IPS-11a (cell line): ENCODE measurements around the gene FCER2.

Experiments
- H3K4me3 ChIP-seq: one replicate; pipeline ENCODE4 v1.5.1; 2013; ENCODE audit warnings: low read depth, low read length, control low read depth

Gene FCER2

DNA sequence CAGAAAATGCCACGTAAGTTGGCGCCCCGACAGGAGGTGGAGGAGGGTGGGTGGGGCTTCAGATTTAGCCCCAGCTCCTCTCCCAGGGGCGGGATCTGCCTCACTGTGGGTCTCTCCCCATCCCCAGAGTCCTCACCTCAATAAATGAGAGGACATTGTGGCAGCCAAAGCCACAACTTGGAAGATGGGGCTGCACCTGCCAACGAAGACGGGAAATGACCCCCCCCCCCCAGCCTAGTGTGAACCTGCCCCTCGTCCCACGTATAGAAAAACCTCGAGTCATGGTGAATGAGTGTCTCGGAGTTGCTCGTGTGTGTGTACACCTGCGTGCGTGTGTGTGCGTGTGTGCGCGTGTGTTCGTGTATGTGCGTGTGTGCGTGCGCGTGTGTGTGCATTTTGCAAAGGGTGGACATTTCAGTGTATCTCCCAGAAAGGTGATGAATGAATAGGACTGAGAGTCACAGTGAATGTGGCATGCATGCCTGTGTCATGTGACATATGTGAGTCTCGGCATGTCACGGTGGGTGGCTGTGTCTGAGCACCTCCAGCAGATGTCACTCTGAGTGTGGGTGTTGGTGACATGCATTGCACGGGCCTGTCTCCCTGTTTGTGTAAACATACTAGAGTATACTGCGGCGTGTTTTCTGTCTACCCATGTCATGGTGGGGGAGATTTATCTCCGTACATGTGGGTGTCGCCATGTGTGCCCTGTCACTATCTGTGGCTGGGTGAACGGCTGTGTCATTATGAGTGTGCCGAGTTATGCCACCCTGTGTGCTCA is 22.8 kb downstream of the FCER2 start:
- H3K4me3 ChIP-seq, result no peak overlapping the region

DNA sequence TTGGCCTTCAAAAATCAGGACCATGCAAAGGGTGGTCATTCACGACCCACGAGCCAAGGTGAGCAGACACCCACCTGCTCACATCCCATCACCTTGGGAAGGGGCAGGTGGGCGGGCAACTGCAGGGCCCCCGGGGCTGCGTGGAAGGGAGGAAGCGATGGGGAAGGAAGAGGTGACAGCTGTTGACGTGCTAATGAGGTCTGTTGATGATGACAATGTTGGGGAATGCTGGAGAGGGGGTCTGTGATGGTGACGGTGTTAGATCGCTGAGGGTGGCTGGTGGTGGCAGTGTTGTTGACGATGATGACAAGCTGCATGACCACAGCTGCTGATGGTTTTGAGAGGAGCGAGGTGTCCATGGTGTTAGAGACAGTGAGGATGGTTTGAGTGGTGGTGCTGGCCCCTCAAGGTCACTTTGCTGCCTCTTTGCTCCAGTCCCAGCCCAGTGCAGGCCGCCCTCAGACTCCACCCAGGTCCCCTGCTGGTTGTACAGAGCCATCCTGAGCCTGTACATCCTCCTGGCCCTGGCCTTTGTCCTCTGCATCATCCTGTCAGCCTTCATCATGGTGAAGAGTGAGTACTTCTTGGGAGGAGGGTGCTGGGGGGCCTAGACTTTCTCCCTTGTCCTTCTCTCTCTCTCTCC is 24.1 kb downstream of the FCER2 start:
- no peak overlapping the region for H3K4me3 ChIP-seq

DNA sequence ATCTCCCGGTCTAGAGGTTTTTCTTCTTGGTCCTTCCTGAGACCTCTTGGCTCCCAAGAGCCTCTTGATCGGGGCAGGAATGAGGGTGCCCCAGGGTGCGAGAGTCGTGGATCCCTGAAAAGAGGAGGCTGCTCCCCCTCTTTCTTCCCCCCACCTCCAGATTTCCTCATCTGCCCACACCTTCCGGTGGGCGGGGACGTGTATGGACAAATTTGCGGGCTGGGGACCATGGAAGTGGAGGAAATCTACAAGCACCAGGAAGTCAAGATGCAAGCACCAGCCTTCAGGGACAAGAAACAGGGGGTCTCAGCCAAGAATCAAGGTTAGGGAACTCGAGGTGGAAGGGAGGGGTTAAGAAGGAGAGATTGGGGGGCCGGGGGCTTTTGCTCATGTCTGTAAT is 25.1 kb downstream of the FCER2 start, which contains the start of gene MCEMP1:
TSS of gene MCEMP1 (plus strand) at position 237 of the 400 bp plus-strand sequence. CDS start at position 268, 31 bp downstream.
- H3K4me3 ChIP-seq, result no peak within 1 kb of the TSS

DNA sequence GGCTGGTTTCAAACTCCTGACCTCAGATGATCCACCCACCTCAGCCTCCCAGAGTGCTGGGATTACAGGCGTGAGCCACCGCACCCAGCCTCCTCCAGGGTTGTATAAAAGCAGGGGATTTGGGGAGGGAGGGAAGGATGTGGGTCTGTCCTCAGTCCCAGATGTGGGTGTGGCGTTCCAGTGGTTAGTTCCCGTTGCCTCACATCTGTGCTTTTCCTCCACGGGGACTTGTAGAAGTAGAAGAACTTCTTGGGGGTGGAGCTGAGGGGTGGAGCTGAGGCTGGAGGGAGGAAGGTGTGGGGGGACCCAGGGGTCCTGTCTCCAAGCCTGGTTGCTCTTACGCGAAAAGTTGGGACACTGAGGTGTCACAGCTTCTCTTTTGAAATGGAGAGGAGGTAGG is 25.6 kb downstream of the FCER2 start:
- no peak overlapping the region for H3K4me3 ChIP-seq

DNA sequence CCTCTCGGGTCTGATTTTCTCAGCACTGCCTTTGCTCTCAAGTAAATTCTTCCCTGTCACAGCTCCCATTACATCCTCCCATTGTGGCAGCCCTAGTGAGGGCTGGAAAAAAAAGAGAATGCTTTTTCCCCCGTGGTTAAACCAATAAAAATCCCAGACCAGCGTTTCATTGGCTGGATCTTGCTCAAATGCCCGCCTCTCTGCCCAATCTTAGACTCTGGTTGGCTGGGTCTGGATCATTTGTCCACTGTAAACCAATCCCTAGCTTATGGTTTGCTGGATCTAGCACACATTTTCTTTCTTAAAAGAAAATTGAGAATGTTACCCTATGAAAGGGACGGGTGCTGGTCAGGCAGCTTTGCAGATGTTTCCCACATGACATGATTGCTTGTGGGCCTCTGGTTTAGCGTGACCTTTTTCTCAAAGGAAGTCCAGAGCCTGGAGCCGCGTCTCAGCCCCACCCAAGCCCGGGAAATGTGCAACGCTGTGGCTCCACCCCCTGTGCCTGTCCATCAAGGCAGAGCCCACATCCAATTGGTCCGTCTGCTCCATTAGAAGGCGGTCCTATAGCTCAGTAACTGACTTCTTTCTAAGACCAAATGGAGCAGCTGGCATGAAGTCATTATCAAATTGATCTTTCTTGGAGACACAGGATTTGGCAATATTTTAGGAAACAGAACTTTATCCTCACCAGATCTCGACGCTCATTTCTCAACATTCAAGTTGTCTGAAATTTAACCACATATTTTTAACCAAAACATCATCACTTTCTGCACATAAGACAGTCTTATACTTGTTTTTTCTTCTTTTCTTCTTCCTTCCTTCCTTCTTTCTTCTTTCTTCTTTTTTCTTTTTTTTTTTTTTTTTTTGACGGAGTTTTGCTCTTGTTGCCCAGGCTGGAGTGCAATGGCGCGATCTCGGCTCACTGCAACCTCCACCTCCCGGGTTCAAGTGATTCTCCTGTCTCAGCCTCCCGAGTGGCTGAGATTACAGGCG is 27.6 kb downstream of the FCER2 start:
- no peak overlapping the region for H3K4me3 ChIP-seq

DNA sequence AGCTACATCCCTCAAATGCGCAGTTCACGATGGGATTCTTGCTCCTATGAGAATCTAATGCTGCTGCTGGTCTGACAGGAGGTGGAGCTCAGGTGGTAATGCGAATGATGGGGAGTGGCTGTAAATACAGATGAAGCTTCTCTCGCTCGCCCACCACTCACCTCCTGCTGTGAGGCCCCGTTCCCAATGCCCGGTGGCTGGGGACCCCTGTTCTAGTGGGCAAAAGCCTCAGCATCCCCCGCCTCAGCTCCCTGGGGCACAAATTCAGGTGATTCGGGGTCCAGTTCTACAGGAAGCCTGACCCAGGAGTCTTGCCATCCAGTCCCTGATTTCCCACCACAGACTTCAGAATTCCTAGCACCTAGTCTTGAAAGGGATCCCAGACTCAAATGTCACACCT is 29.4 kb downstream of the FCER2 start:
- H3K4me3 ChIP-seq, result no peak overlapping the region

DNA sequence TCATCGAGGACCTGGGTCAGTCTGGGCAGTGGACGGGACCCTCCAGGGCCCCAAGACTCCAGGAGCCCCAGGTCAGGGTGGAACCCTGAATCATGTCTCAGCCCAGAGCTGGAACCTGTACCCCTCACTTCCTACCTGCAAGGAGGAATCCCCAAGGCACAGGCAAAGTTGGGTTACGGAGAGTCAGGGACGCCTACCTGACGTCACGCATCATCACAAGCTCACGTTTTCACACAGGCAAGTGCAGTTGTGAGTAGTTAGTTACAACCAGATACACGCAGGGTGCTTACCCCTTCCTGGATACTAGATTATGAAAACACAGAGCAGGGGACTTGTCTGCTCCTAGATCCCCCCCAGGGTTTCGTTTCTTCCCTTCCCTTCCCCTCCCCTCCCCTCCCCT is 31.1 kb downstream of the FCER2 start:
- H3K4me3 ChIP-seq, result peak overlapping the region; percentile 51

DNA sequence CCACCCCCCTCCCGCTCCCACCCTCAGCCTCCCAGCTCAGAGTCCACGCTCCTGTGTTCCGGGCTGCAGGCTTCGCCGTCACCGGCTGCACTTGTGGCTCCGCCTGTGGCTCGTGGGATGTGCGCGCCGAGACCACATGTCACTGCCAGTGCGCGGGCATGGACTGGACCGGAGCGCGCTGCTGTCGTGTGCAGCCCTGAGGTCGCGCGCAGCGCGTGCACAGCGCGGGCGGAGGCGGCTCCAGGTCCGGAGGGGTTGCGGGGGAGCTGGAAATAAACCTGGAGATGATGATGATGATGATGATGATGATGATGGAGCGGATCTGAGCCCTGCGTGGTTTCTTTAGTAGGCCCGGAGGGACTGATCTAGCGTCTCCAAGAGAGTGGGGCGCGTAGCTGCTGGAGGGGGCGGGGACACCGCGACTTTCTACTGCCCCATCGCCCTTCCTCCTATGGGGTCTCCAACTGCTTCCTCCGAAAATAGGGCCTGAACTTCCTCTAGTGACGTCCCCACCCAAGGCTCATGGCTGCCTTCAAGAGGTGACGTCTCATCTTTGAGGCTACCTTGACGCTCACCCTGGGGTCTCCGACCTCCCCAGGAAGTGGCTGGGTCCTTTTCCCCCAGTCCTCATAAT is 31.7 kb downstream of the FCER2 start:
- peak overlapping the region; percentile 51 for H3K4me3 ChIP-seq

DNA sequence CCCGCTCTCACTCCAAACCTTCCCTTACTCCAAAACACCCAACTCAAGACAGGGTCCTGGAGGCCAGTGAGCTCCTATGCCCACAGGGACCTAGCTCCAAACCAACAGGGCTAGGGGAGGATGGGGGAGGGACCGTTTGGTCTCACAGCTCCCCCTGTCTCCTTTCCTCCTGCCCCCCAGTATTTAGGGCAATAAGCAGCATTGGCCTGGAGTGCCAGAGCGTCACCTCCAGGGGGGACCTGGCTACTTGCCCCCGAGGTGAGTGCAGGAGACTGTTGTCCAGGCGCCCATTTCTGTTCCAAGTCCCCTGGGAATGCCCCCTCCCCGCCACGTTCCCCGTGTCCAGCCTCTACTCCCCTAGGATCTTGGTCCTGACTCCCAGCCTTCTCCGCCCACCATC is 32.3 kb downstream of the FCER2 start:
- H3K4me3 ChIP-seq, result peak overlapping the region; percentile 17

DNA sequence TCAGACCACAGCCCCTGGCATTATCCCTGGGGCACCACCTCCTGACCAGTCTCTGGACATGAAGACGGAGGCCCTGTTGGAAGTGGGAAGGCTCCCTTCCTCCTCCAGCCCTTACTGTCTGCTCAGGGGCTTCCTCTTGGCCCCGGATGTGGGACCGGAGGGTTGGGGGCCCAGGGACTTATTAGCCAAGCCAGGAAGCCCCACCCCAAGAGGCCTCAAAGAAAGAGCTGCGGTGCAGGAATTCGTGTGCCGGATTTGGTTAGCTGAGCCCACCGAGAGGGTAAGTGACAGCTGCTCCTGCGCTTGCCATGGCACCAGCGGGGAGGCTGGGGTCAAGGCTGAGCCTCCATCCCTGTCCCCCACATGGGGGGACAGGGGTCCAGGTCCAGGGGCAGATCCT is 33.1 kb downstream of the FCER2 start, which contains the start of gene RETN:
TSS of gene RETN (plus strand) at position 208 of the 400 bp plus-strand sequence. CDS start 278 bp downstream, outside the sequence.
- peak within 1 kb of the TSS; percentile 17 for H3K4me3 ChIP-seq

DNA sequence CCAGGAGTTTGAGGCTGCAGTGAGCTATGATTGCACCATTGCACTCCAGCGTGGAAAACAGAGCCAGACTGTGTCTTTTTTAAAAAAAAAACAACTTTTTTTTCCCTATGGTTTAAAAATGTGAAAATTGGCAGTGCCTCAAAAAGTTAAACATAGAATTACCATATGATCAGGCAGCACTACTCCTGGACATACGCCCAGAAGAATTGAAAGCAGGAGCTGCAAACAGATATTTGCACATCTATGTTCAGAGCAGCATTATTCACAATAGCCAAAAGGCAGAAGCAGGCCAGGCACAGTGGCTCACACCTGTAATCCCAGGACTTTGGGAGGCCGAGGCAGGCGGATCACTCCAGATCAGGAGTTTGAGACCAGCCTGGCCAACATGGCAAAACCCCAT is 36.9 kb downstream of the FCER2 start:
- H3K4me3 ChIP-seq, result no peak overlapping the region

DNA sequence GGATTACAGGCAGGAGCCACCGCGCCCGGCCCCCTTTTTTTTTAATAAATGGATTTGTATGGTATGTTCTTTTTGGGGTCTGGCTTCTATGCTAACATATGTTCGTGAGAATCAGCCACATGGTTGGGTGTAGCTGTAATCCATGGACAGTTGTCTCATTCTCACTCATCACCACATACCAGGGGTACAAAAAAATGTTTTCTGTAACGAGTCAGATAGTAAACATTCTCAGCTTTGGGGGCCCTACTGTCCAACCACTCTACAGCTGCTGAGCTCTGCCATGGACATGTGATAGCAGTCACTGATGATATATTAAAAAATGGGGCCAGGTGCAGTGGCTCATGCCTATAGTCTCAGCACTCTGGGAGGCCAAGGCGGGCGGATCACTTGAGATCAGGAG is 38.2 kb downstream of the FCER2 start:
- H3K4me3 ChIP-seq, result no peak overlapping the region

DNA sequence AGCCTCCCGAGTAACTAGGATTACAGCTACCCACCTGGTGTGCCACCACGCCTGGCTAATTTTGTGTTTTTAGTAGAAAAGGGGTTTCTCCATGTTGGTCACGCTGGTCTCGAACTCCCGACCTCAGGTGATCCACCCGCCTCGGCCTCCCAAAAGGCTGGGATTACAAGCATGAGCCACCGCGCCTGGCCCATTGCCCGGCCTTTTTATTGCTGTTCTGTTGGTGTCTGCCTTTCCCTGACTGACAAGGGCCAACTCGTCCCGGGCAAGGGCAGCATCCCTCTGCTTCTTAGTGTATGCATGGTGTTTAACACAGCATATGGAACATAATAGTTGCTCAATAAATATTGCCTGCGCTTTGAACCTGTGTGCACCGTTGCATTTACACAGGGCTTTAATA is 39.3 kb downstream of the FCER2 start:
- no peak overlapping the region for H3K4me3 ChIP-seq

DNA sequence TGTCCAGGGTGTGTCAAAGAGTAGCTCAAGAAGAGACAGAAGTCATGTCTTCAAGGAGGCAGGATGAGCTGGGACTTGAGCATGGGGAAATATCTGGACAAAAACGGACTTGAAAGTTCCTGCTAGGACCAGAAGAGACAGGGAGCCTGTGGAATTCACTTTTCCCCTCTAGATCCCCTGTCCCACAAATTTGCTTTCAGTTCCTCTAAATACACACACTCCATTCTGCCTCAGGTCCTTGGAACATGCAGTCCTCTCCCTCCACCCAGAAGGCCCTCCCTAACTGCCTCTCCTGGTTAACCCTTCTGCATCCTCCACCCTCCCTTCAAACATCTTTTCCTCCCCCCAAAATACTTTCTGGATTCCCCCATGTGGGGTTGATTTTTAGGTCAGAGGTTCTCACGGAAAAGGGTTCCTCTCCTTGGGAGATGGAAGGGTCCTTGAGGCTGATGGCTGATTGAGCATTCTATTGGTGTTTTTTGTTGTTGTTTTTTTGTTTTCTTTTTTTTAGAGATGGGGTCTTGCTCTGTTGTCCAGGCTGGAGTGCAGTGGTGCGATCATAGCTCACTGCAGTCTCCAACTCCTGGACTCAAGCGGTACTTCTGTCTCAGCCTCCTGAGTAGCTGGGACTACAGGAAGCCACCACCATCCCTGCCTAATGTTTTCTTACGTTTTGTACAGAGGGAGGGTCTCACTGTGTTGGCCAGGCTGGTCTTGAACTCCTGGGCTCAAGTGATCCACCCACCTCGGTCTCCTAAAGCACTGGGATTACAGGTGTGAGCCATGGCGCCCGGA is 40.0 kb downstream of the FCER2 start:
- no peak overlapping the region for H3K4me3 ChIP-seq

DNA sequence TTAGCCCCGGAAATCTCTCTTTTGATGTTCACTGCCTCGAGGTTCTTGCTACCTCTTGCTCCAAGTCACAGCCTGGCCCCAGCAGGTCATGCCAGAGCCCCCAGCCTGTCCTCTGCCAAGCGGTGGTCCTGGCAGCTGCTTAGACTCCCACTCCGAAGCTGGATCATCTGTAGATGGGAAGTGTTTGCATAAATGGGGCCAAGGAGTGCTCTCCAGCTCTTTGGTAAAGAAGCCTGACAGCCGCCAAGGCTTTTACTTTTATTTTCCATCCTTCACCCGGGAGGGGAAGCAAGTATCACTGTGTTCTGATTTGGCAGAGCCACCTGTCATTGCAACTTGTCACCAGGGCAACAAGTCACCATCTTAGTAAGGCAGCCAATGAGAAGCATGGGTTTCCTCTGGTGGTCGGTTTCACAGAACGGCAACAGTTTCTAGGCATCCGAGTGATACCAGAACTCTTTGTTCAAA is 43.7 kb downstream of the FCER2 start:
- H3K4me3 ChIP-seq, result no peak overlapping the region

DNA sequence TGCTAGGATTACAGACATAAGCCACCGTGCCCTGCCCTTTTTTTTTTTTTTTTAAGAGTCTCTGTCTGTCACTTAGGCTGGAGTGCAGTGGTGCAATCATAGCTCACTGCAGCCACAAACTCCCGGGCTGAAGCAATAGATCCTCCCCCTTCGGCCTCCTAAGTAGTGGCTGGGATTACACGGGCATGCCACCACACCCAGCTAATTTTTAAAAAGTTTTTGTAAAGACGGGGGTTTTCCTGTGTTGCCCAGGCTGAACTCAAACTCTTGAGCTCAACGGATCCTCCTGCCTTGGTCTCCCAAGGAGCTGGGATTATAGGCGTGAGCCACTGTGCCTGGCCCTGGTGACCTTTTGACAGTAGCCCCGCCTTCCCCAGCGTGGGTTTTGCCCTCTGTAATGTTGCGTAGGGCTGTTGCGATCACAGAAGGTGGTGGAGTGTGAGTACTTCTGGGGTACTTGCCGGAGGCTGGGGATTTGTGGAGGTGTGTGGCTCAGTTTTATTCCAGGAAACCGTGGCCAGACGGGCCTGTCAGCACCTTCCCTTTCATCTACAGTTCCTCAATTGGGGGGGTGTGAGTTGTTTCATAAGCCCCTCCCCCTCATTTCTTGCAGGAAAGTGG is 44.7 kb downstream of the FCER2 start:
- no peak overlapping the region for H3K4me3 ChIP-seq

DNA sequence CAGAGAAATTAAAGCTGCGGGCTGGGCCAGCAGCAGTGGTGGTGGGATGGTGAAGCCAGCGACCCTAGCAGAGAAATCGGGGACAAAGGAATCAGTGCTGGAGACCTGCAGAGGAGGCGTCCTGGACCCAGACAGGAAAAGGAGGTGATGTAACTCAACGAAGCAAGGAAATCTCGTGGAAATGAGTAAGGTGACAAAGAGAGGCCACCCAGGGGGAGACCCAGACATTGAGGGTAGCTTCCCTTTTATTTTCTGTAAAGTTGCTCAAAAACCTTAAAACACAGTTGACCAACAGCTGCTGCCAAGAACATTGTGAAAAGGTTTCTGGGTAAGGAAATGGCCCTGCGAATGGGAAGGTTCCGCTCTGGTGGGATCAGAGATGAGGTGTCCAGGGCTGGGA is 46.4 kb downstream of the FCER2 start:
- no peak overlapping the region for H3K4me3 ChIP-seq

DNA sequence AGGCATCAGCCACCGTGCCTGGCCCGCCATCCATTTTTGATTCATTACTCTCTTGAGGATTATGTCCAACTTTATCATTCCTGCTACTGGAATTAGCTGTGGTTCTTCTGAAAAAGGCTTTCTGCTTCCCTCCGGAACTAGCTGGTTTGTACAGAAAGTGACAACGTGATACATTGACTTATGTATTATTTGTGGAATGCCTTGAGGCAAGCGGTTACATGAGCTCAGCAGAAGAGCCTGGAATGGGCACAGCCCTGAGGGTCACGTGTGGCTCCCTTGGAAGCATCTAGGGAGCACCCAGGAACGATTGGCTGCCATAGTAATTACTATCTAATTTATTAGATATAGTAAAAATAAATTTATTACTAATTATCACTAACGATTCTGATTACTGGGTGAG is 47.5 kb downstream of the FCER2 start:
- H3K4me3 ChIP-seq, result no peak overlapping the region

DNA sequence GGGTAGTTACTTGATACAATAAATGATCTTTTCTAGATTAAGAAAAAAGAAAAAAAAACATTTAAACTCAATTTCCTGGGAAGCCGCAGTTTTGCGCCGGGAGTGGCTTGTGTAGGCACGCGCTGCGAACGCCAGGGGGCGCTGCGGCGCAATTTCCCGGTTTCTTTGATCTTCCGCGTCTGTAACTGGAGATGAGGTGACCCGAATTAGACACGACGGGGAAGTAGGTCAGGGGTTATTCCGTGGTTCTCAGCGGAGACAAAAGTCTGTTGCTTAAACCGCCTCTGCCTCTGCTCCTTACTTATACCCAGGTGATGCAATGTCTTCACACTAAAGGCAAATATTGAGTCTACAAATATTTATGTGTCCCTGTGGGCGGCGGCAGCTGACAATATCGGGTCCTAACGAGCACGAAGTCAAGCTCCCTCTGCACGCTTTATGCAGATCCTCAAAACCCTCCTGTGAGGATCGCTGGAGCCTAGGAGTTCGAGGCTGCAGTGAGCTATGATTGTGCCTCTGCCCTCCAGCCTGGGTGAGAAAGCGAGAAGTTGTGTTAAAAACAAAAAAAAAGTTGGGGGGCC is 49.8 kb downstream of the FCER2 start:
- no peak overlapping the region for H3K4me3 ChIP-seq
